ENCODE measurements around the gene TREH. TPM values are rescaled to one million over a fixed set of nuclear protein-coding genes. Genes with fewer than 3 reads are reported as not detected.
"Not testable (repeated sequence)": the region's sequence is repeated elsewhere in the genome, so short reads cannot be mapped to it uniquely, and the experiment has no call there.

The TREH gene
- polyA plus RNA-seq, 1 donor from 2014 or later, result 0.12 TPM

- not testable (repeated sequence) for H3K79me2 ChIP-seq (replicated peaks; ENCODE audit: insufficient read depth, low read length); H2AFZ ChIP-seq (ENCODE audit: low read depth, low read length); H3K4me2 ChIP-seq (ENCODE audit: low read length); H3K9me3 ChIP-seq (ENCODE audit: low read length); H3K9me2 ChIP-seq (ENCODE audit: insufficient read depth, low read length); H3K4me3 ChIP-seq (ENCODE audit: low read length); H3K9ac ChIP-seq (ENCODE audit: low read length); H3K27ac ChIP-seq (ENCODE audit: low read length); H3F3A ChIP-seq (ENCODE audit: insufficient read depth, low read length, poor library complexity, severe bottlenecking); H4K20me1 ChIP-seq (ENCODE audit: insufficient read depth); H3K27me3 ChIP-seq (ENCODE audit: insufficient read depth, low read depth, low read length); H3K36me3 ChIP-seq (ENCODE audit: insufficient read depth, low read length)
Observed at GRCh38 chr11:118721478-118722015, 42.1 kb upstream of the TREH start.

DNA sequence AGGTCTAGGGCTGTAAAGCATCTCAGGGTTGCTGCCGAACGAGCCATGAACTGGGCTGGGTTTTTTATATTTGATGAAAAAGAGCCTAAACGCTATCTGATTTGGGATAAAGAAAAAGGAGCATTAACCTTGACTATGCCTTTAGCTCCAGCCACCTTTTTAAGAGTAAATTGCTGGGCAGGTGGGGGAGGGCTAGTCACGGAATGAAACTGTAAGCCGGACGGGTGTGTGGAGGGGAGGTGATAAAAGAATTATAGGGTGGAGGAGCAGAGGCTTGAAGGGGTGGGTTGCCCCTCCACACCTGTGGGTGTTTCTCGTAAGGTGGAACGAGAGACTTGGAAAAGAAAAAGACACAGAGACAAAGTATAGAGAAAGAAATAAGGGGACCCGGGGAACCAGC, 41.3 kb upstream of the TREH start:
- H3K27me3 ChIP-seq (ENCODE audit: insufficient read depth, low read depth, low read length); H3K79me2 ChIP-seq (replicated peaks; ENCODE audit: insufficient read depth, low read length); H3K4me2 ChIP-seq (ENCODE audit: low read length); H3K9me2 ChIP-seq (ENCODE audit: insufficient read depth, low read length); H3K9ac ChIP-seq (ENCODE audit: low read length); H3F3A ChIP-seq (ENCODE audit: insufficient read depth, low read length, poor library complexity, severe bottlenecking); H3K4me3 ChIP-seq (ENCODE audit: low read length); H4K20me1 ChIP-seq (ENCODE audit: insufficient read depth); H3K9me3 ChIP-seq (ENCODE audit: low read length); H3K36me3 ChIP-seq (ENCODE audit: insufficient read depth, low read length); H3K27ac ChIP-seq (ENCODE audit: low read length); H2AFZ ChIP-seq (ENCODE audit: low read depth, low read length): not testable (repeated sequence)

- H3K9ac ChIP-seq (ENCODE audit: low read length); H3K36me3 ChIP-seq (ENCODE audit: insufficient read depth, low read length); H3K9me2 ChIP-seq (ENCODE audit: insufficient read depth, low read length); H3K79me2 ChIP-seq (replicated peaks; ENCODE audit: insufficient read depth, low read length); H3K9me3 ChIP-seq (ENCODE audit: low read length); H2AFZ ChIP-seq (ENCODE audit: low read depth, low read length); H3K4me2 ChIP-seq (ENCODE audit: low read length); H3F3A ChIP-seq (ENCODE audit: insufficient read depth, low read length, poor library complexity, severe bottlenecking); H3K27ac ChIP-seq (ENCODE audit: low read length); H3K27me3 ChIP-seq (ENCODE audit: insufficient read depth, low read depth, low read length); H3K4me3 ChIP-seq (ENCODE audit: low read length); H4K20me1 ChIP-seq (ENCODE audit: insufficient read depth): not testable (repeated sequence)
Observed at GRCh38 chr11:118720078-118720477, 40.6 kb upstream of the TREH start.

- not testable (repeated sequence) for H3K9me2 ChIP-seq (ENCODE audit: insufficient read depth, low read length); H3K27ac ChIP-seq (ENCODE audit: low read length); H3K27me3 ChIP-seq (ENCODE audit: insufficient read depth, low read depth, low read length); H3K4me3 ChIP-seq (ENCODE audit: low read length); H3K79me2 ChIP-seq (replicated peaks; ENCODE audit: insufficient read depth, low read length); H3K9ac ChIP-seq (ENCODE audit: low read length); H4K20me1 ChIP-seq (ENCODE audit: insufficient read depth); H3F3A ChIP-seq (ENCODE audit: insufficient read depth, low read length, poor library complexity, severe bottlenecking); H3K36me3 ChIP-seq (ENCODE audit: insufficient read depth, low read length); H3K9me3 ChIP-seq (ENCODE audit: low read length); H2AFZ ChIP-seq (ENCODE audit: low read depth, low read length); H3K4me2 ChIP-seq (ENCODE audit: low read length)
Observed at GRCh38 chr11:118718562-118718961, 39.1 kb upstream of the TREH start.

DNA sequence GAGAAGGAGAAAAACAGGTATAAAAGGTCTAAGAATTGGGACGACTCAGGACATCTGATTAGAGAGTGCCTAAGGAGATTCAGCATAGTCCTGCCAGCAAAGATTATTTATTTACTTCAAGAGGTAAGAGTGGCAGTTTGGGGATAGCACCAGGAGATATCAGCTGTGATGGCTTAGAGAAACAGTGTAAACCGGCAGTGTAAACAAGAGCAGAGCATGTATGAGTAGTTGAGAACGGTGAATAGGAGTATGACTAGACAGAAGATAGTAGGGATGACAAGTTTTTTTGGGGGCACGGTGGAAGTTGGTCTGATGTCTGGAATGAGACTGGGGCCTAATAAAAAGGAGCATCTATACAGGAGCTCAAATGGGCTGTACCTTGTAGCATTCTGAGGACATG, 38.3 kb upstream of the TREH start:
- H3K27ac ChIP-seq (ENCODE audit: low read length); H3K4me3 ChIP-seq (ENCODE audit: low read length); H3K9me3 ChIP-seq (ENCODE audit: low read length); H3K79me2 ChIP-seq (replicated peaks; ENCODE audit: insufficient read depth, low read length); H2AFZ ChIP-seq (ENCODE audit: low read depth, low read length); H3K27me3 ChIP-seq (ENCODE audit: insufficient read depth, low read depth, low read length); H3F3A ChIP-seq (ENCODE audit: insufficient read depth, low read length, poor library complexity, severe bottlenecking); H3K9me2 ChIP-seq (ENCODE audit: insufficient read depth, low read length); H3K9ac ChIP-seq (ENCODE audit: low read length); H3K4me2 ChIP-seq (ENCODE audit: low read length); H3K36me3 ChIP-seq (ENCODE audit: insufficient read depth, low read length); H4K20me1 ChIP-seq (ENCODE audit: insufficient read depth): not testable (repeated sequence)

- not testable (repeated sequence) for H3K9ac ChIP-seq (ENCODE audit: low read length); H2AFZ ChIP-seq (ENCODE audit: low read depth, low read length); H3K9me2 ChIP-seq (ENCODE audit: insufficient read depth, low read length); H3K9me3 ChIP-seq (ENCODE audit: low read length); H3K36me3 ChIP-seq (ENCODE audit: insufficient read depth, low read length); H3K27me3 ChIP-seq (ENCODE audit: insufficient read depth, low read depth, low read length); H3F3A ChIP-seq (ENCODE audit: insufficient read depth, low read length, poor library complexity, severe bottlenecking); H3K79me2 ChIP-seq (replicated peaks; ENCODE audit: insufficient read depth, low read length); H3K4me3 ChIP-seq (ENCODE audit: low read length); H4K20me1 ChIP-seq (ENCODE audit: insufficient read depth); H3K27ac ChIP-seq (ENCODE audit: low read length); H3K4me2 ChIP-seq (ENCODE audit: low read length)
Observed at GRCh38 chr11:118717221-118717620, 37.8 kb upstream of the TREH start.
